Loucy (cell line): Measurements from ENCODE around the gene EP300.
"Not testable (repeated sequence)": the region's sequence is repeated elsewhere in the genome, so short reads cannot be mapped to it uniquely, and the experiment has no call there.

ENCODE experiments used
- EZH2phosphoT487 ChIP-seq: fragments of 200-600 bp; IDR thresholded peaks from 2 replicates; pipeline ENCODE4 v1.6.1; 2018; ENCODE audit warnings: antibody characterized with exemption, mild to moderate bottlenecking, moderate library complexity, borderline replicate concordance
- TF ChIP-seq, protein P1 (sequence below): fragments of 200-600 bp; sonication (generic); conservative IDR thresholded peaks from 2 replicates; pipeline ENCODE4 v1.5.1; 2014; ENCODE audit warnings: mild to moderate bottlenecking, antibody characterized with exemption, low read length

DNA sequence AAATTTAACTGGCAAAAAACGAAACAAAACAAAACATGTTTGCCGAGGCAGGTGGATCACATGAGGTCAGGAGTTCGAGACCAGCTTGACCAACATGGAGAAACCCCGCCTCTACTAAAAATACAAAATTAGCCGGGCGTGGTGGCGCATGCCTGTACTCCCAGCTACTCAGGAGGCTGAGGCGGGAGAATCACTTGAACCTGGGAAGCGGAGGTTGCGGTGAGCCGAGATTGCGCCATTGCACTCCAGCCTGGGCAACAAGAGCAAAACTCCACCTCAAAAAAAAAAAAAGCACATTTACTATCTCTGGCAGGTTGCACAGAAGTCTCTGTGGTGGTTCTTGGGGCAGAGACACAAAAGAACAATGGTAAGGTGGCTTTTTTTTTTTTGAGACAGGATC lies 46.8 kb upstream of the EP300 start:
- TF ChIP-seq, protein P1, sequence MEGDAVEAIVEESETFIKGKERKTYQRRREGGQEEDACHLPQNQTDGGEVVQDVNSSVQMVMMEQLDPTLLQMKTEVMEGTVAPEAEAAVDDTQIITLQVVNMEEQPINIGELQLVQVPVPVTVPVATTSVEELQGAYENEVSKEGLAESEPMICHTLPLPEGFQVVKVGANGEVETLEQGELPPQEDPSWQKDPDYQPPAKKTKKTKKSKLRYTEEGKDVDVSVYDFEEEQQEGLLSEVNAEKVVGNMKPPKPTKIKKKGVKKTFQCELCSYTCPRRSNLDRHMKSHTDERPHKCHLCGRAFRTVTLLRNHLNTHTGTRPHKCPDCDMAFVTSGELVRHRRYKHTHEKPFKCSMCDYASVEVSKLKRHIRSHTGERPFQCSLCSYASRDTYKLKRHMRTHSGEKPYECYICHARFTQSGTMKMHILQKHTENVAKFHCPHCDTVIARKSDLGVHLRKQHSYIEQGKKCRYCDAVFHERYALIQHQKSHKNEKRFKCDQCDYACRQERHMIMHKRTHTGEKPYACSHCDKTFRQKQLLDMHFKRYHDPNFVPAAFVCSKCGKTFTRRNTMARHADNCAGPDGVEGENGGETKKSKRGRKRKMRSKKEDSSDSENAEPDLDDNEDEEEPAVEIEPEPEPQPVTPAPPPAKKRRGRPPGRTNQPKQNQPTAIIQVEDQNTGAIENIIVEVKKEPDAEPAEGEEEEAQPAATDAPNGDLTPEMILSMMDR: not testable (repeated sequence)
- TF ChIP-seq EZH2phosphoT487: not testable (repeated sequence)
